Fibroblast of peridontal ligament (primary cell): Measurements from ENCODE around the gene ZNF382.
"Not testable (repeated sequence)": the region's sequence is repeated elsewhere in the genome, so short reads cannot be mapped to it uniquely, and the experiment has no call there.

Experiments used
- DNase-seq: peaks from one replicate; pipeline ENCODE4 v3.0.0-alpha.2; 2010; ENCODE audit errors: extremely low read depth

ZNF382 gene

GRCh38 chr19:36605101-36605876 lies at the start of gene ZNF382:
Gene ZNF382, plus strand, starts transcription at chr19:36605313. Its CDS starts 4,602 bp downstream, at chr19:36609915.
- peak; percentile 60 for DNase-seq

GRCh38 chr19:36564391-36564790 lies 40.7 kb upstream of the ZNF382 start:
- DNase-seq, result no peak

DNA sequence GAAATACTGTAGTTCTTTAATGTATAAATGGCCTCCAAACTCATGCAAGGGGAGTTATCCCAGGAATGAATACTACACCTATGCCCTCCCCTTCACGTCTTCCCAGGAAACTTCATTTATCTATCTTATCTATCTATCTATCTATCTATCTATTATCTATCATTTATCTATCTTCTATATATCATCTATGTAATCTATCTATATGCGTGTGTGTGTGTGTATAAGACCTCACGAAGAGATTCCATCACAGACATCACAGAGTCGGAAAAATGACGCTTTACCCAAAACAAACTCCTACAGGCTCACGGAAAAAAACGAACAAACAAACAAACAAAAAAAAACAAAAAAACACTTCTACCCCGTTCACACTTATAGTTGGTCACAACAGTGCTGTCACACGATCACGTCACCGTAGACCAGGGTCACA lies 32.5 kb upstream of the ZNF382 start:
- DNase-seq, result no peak

DNA sequence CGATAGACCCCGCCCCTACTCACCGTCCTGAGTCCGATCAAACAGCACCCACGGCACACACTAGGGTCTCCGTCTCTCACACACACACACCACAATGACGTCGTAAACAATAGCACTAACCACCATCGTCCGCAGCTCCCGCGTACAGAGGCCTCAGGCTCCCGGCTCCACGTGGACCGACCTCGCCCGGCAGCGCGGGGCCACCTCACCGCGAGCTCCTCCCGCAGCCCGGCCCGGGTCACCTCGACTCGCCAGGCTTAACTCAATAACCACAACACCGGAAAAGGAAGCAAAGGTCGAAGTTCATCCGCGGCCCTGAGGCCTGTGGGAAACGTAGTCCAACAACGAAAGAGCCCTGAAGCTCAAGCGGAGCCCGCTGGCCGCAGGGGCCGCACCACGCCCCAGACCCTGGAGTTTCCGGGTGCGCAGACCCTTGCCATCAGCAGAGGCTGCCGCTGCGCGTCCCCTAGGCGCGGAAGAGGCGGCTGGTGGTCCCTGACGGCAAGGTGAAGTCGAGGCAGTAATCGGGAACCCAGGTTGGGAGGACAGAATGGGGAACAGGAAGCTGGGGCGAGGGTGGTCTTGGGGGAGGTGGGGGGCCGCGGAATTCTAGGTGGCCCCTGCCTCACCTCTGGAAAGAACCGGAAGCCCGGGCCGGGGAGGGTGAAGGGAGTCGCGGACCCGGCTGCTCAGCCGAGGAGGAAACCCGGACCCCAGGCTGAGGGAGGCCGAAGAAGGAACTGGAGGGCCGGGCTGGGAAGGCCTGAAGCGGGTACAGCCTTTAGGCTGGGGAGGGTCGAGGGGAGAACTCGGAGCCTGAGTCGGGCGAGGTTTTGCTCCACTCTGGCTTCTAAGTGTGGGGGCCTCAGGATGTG lies 31.9 kb upstream of the ZNF382 start, which contains the start of gene ZNF529:
TSS of gene ZNF529 (minus strand) at position 273 of the 875 bp plus-strand sequence. CDS start 946 bp downstream, outside the sequence.
- DNase-seq, result peak; percentile 88

- DNase-seq, result peak; percentile 33
These were observed 31.0 kb upstream of the ZNF382 start for GRCh38 chr19:36573895-36574720.

DNA sequence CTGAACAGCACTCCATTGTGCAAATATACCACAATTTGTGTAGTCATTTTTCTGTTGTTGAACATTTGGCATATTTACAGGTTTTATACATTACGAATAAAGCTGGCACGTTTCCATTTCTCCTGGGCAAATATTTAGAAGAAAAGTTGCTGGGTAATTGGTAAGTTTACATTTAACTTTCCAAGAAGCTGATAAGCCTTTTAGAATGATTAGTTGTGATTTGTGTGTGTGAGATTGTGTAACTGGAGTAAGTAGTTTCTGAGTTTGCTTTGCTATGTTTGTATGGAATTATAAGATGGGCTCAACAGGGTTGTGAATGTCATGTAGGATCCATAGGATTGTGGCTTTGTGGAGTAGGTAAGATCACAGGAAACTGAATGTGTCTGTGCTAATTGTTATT lies 30.4 kb upstream of the ZNF382 start:
- DNase-seq, result peak; percentile 2

DNA sequence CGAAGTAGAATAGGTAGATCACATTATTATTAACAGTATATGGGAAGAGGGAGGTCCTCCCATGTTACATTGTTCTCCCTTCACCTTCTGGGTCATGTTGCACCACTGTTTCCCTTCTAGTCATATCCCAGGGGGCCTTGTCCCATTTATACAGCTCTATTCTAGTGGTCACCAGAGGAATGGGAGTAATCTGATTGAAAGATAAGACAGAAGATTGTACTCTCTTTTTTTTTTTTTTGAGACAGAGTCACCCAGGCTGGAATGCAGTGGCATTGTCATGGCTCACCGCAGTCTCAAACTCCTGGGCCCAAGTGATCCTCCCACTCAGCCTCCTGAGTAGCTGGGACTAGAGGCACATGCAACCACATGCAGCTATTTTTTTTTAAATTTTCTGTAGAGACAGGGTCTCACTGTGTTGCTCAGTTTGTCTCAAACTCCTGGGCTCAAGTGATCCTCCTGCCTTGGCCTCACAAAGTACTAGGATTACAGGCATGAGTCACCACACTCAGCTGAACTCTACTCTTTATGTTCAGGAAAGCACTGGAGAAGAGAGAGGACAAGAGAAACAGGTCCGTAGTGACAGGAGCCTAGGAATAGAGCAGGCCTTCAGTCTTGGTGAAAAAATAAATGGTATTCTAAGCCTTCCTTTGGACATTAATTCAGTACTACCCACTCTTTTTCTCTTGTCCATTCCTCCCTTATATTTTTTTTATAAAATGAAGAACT lies 27.7 kb upstream of the ZNF382 start:
- no peak for DNase-seq

GRCh38 chr19:36579255-36579654 lies 25.9 kb upstream of the ZNF382 start:
- DNase-seq, result no peak

DNA sequence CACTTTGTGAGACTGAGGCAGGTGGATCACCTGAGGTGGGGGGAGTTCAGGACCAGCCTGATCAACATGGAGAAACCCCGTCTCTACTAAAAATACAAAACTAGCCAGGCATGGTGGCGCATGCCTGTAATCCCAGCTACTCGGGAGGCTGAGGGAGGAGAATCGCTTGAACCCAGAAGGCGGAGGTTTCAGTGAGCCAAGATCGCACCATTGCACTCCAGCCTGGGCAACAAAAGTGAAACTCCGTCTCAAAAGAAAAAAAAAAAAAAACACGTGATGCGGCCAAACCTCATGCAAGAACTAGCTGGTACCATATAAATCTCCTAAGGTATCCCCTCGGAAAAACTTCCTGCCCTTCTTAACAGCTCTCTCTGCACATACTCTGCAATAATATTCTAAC lies 2.4 kb upstream of the ZNF382 start:
- DNase-seq, result not testable (repeated sequence)

GRCh38 chr19:36604656-36605100 lies 435 bp upstream of the ZNF382 start:
- no peak for DNase-seq

GRCh38 chr19:36605877-36606478 lies 865 bp downstream of the ZNF382 start:
- DNase-seq, result no peak

DNA sequence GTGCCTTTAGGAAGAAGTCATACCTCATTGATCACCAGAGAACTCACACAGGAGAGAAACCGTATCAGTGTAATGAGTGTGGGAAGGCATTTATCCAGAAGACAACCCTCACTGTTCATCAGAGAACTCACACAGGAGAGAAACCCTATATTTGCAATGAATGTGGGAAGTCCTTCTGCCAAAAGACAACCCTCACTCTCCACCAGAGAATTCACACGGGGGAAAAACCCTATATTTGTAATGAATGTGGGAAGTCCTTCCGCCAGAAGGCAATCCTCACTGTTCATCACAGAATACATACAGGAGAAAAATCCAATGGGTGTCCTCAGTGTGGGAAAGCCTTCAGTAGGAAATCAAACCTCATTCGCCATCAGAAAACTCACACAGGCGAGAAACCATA lies 21.9 kb downstream of the ZNF382 start:
- DNase-seq, result no peak

DNA sequence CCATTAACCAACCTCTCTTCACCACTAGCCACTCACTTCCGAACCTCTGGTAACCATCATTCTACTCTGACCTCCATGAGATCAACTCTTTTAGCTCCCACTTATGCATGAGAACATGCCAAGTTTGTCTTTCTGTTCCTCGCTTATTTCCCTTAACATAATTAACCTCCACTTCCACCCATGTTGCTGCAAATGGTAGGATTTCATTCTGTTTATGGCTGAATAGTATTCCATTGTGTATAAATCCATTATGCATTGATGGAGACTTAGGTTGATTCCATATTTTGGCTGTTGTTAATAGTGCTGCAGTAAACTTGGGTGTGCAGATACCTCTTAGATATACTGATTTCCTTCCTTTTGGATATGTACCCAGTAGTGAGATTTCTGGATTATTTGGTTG lies 30.2 kb downstream of the ZNF382 start:
- no peak for DNase-seq

GRCh38 chr19:36638862-36639510 lies 33.9 kb downstream of the ZNF382 start:
- DNase-seq, result peak; percentile 1

GRCh38 chr19:36646746-36647145 lies 41.6 kb downstream of the ZNF382 start:
- DNase-seq, result no peak

DNA sequence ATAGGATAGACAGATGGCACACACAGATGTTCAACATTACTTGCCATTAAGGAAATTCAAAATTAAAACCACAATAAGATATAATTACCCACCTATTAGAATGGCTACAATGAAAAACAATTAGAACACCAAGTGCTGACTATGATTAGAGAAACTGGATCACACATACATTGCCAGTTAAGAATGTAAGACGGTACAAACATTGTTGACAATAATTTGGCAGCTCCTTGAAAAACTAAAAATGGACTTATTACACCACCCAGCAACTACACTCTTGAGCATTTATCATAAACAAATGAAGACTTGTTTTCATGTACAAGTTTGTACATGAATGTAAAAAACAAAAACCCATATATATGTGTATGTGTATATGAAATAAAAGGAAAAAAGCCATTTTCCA lies 47.8 kb downstream of the ZNF382 start:
- DNase-seq, result no peak

DNA sequence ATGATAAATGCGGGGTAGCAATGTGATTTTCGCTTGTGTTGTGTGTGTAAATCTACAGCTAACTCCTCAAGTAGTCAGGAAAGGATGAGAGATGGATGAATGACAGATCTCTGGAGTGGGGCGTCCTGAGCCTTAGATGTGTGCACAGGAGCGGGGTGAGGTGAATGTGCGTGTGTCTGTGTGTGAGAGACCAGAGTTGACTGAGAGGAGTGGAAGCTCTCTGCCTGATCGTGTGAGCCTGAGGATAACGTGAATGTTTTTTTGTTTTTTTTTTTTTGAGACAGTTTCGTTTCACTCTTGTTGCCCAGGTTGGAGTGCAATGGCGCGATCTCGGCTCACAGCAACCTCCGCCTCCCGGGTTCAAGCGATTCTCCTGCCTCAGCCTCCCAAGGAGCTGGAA lies 60.7 kb downstream of the ZNF382 start:
- no peak for DNase-seq

- no peak for DNase-seq
These were observed 63.5 kb downstream of the ZNF382 start for GRCh38 chr19:36668646-36669045.

- no peak for DNase-seq
These were observed 67.3 kb downstream of the ZNF382 start for GRCh38 chr19:36672368-36672767.

GRCh38 chr19:36674201-36674600 lies 69.1 kb downstream of the ZNF382 start:
- no peak for DNase-seq
